ENCODE measurements around the gene ODAD3. TPM values are rescaled to one million over a fixed set of nuclear protein-coding genes. Genes with fewer than 3 reads are reported as not detected.
"Not testable (repeated sequence)": the region's sequence is repeated elsewhere in the genome, so short reads cannot be mapped to it uniquely, and the experiment has no call there.

ODAD3 gene
- total and polyA plus RNA-seq, 9 donors = 0.18 to 5.4 (median 0.56) TPM

- intact Hi-C loops (cut with DNase I) = no loop called here
- WGBS, 3 donors = 18 to 30% (median 27%) methylated on average over 14 to 18 of the region's 18 CpGs
- TF ChIP-seq CTCF (IDR thresholded peaks at IDR 0.05) (no peak), EP300 (IDR thresholded peaks at IDR 0.05) (no peak), POLR2A (IDR thresholded peaks at IDR 0.05) (no peak)
Observed at GRCh38 chr19:11457115-11457514, 22.2 kb upstream of the ODAD3 start.

GRCh38 chr19:11456659-11457058, 21.7 kb upstream of the ODAD3 start:
- TF ChIP-seq EP300 (IDR thresholded peaks at IDR 0.05) = no peak
- no peak for TF ChIP-seq POLR2A (IDR thresholded peaks at IDR 0.05)
- TF ChIP-seq CTCF (IDR thresholded peaks at IDR 0.05) = no peak
- no peak overlapping the region for H3K4me3 ChIP-seq
- H3K4me1 ChIP-seq (ENCODE audit: insufficient read depth) = peaks cover 1% of the 10 kb centered on the region
- H3K9me3 ChIP-seq = no peaks in the 10 kb centered on the region
- intact Hi-C loops (cut with DNase I) = no loop called here
- no peaks in the 10 kb centered on the region for H3K36me3 ChIP-seq
- no peak for DNase-seq
- WGBS, 3 donors = 84 to 91% (median 90%) methylated on average over 7 of the region's 7 CpGs
- H3K27ac ChIP-seq = no peak overlapping the region
- H3K27me3 ChIP-seq = no peaks in the 10 kb centered on the region

More at GRCh38 chr19:11457115-11457514, 22.2 kb upstream of the ODAD3 start:
- no peaks in the 10 kb centered on the region for H3K27me3 ChIP-seq
- no peak for DNase-seq
- no peak overlapping the region for H3K4me3 ChIP-seq
- H3K36me3 ChIP-seq = no peaks in the 10 kb centered on the region
- no peaks in the 10 kb centered on the region for H3K9me3 ChIP-seq
- no peak overlapping the region for H3K27ac ChIP-seq
- no peaks in the 10 kb centered on the region for H3K4me1 ChIP-seq (ENCODE audit: insufficient read depth)

GRCh38 chr19:11455233-11455554, 20.3 kb upstream of the ODAD3 start:
- H3K27me3 ChIP-seq; H3K27ac ChIP-seq; H3K9me3 ChIP-seq; H3K4me1 ChIP-seq (ENCODE audit: insufficient read depth); intact Hi-C loops (cut with DNase I); H3K36me3 ChIP-seq; DNase-seq; H3K4me3 ChIP-seq: not testable (repeated sequence)
- WGBS, 3 donors = 87 to 95% (median 91%) methylated on average over 9 of the region's 9 CpGs

GRCh38 chr19:11453468-11454341, 18.8 kb upstream of the ODAD3 start:
- Histone ChIP-seq H3K9me3 (no peaks in the 10 kb centered on the region), H3K27ac (no peak overlapping the region), H3K4me1 (ENCODE audit: insufficient read depth) (peaks cover 1% of the 10 kb centered on the region), H3K4me3 (no peak overlapping the region), H3K27me3 (no peaks in the 10 kb centered on the region), H3K36me3 (no peaks in the 10 kb centered on the region)
- TF ChIP-seq CTCF (IDR thresholded peaks at IDR 0.05) (no peak), EP300 (IDR thresholded peaks at IDR 0.05) (no peak), POLR2A (IDR thresholded peaks at IDR 0.05) (no peak)
- 46 to 56% (median 46%) methylated on average over 27 of the region's 27 CpGs for WGBS, 3 donors
- no peak for DNase-seq
- intact Hi-C loops (cut with DNase I) = no loop called here

DNA sequence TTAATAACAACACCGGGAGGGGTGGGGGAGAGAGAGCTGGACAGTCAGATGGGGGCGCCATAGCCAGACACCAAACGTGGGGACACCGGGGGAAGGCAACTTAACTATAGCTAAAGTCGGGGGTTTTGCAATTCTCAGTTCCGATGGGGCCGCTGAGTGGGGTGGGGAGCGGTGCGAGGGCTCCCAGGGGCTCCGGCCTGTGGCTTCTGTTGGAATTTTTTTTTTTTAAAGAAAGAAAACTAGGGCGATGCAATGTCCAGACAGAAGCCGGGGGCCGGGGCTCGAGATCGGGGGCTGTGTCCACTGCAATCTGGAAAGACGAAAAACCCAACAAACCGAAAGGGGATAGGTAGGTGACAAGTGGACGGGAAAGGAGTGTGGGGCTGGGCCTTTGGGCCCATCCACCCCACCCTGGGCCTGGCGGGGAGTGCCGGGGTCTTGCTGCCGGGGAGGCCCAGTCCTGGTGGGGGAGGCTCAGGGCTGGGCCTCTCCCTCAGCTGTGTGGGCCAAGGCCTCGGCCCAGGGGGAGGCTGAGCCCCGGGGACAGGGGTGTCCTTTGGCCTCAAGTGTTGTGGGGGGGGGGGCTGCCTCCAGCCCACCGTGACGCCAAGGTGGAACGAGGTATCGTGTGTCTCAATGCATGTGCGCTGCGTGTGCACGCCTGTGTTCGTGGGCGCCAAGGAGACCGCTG, 17.8 kb upstream of the ODAD3 start:
- H3K36me3 ChIP-seq = no peaks in the 10 kb centered on the region
- H3K27ac ChIP-seq = no peak overlapping the region
- H3K9me3 ChIP-seq = no peaks in the 10 kb centered on the region
- TF ChIP-seq EP300 (IDR thresholded peaks at IDR 0.05) (no peak), POLR2A (IDR thresholded peaks at IDR 0.05) (no peak), CTCF (IDR thresholded peaks at IDR 0.05) (no peak)
- H3K4me1 ChIP-seq (ENCODE audit: insufficient read depth) = peaks cover 1% of the 10 kb centered on the region
- no peak for DNase-seq
- intact Hi-C loops (cut with DNase I) = no loop called here
- no peak overlapping the region for H3K4me3 ChIP-seq
- 59 to 67% (median 63%) methylated on average over 33 of the region's 33 CpGs for WGBS, 3 donors
- no peaks in the 10 kb centered on the region for H3K27me3 ChIP-seq
